Thyroid gland (tissue), 4 donors: ENCODE measurements around the gene KLF2.

Experiments
- POLR2A ChIP-seq, 2 donors: fragments of 450-650 bp; IDR thresholded peaks; one replicate each; pipeline ENCODE4 v1.6.1; 2017; ENCODE audit warnings: antibody characterized with exemption in 2 of 2, mild to moderate bottlenecking in 2 of 2, moderate library complexity in 1 of 2
- TF ChIP-seq, protein P1 (sequence below), 6 experiments: fragments of 200-600 bp in 3 of 6; fragments of 450-650 bp in 3 of 6; sonication (generic) in 3 of 6; IDR thresholded peaks; one replicate each; pipeline ENCODE4 v1.5.1; 2016 to 2019; ENCODE audit warnings: antibody characterized with exemption in 6 of 6, mild to moderate bottlenecking in 2 of 6, inconsistent platforms in 1 of 6, moderate library complexity in 1 of 6

DNA sequence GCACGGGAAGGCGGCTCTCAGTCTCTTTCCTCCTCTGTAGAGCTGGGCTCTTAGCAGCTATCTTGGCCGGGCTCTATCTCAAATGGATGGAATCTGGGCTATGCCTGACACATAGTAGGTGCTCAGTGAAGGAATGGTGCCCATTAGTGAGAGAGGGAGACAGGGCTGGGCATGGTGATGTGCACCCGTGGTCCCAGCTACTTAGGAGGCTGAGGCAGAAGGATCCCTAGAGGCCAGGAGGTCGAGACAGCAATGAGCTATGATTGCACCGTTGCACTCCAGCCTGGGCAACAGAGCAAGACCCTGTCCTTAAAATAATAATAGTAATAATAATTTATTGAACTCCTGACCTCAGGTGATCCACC is 14.7 kb downstream of the KLF2 start:
- TF ChIP-seq, protein P1, sequence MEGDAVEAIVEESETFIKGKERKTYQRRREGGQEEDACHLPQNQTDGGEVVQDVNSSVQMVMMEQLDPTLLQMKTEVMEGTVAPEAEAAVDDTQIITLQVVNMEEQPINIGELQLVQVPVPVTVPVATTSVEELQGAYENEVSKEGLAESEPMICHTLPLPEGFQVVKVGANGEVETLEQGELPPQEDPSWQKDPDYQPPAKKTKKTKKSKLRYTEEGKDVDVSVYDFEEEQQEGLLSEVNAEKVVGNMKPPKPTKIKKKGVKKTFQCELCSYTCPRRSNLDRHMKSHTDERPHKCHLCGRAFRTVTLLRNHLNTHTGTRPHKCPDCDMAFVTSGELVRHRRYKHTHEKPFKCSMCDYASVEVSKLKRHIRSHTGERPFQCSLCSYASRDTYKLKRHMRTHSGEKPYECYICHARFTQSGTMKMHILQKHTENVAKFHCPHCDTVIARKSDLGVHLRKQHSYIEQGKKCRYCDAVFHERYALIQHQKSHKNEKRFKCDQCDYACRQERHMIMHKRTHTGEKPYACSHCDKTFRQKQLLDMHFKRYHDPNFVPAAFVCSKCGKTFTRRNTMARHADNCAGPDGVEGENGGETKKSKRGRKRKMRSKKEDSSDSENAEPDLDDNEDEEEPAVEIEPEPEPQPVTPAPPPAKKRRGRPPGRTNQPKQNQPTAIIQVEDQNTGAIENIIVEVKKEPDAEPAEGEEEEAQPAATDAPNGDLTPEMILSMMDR (IDR thresholded peaks at IDR 0.05): no peak
- no peak for TF ChIP-seq POLR2A (IDR thresholded peaks at IDR 0.05)
